ENCODE measurements around the gene ADAMTS2.

Gene ADAMTS2

DNA sequence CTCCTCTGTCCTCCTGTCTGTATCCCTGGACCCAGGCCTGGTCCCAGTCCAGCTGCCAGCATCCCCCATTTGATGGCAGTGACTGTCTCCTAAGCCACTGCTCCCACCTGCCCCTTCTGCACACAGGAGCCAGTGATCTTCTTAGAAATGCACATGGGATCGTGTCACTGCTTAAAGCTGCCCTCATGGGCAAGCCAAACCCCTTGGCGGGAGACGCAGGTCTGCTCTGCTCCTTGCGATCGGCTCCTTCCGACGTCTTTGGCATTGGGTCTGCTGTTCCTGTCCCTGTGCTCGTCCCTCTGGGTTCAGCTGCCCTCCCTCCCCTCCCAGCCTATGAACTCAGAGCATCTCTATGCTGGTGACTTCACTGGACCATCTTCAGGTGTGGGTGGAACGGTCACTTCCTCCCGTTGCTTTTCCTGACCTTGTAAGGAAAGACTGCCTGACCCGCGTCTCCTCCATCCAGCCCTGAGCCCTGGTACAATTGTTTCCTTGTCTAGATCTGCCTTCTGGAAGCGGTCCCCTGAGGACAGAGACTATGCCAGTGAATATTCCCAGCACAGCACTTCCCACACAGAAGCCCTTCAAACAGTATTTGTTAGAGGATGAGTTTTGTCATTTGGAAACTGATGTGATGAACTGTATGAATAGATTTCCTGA, 168.6 kb downstream of the ADAMTS2 start:
- ATAC-seq (no peak), DNase-seq (no peak)

- DNase-seq (no peak), ATAC-seq (no peak)
Measured at GRCh38 chr5:179176166-179176565, 169.1 kb downstream of the ADAMTS2 start.

GRCh38 chr5:179171816-179172745, 173.2 kb downstream of the ADAMTS2 start:
- DNase-seq (no peak), ATAC-seq (no peak)

GRCh38 chr5:179171251-179171815, 173.9 kb downstream of the ADAMTS2 start:
- DNase-seq (no peak), ATAC-seq (no peak)

- DNase-seq, result no peak
- no peak for ATAC-seq
Measured at GRCh38 chr5:179170606-179171005, 174.7 kb downstream of the ADAMTS2 start.

- ATAC-seq (no peak), DNase-seq (no peak)
Measured at GRCh38 chr5:179169836-179170235, 175.4 kb downstream of the ADAMTS2 start.

DNA sequence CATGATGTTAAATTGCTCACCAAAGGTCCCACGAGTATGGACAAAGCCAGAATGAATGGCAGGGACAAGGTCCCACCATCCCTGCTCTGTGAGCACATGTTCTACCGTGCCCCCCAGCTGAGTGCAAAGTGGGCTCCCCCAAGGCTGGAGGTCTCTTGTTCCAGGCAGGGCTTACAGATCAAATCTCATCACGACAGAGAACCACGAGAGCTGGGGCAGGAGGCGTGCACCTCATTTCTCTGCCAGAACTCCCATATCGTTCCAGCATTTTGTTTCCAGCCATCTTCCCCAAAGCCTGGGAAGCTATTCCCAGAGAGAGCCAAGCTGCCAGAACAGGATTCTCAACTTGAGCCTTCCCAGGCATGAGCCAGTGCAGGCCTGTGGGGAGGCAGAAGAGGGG, 176.6 kb downstream of the ADAMTS2 start:
- ATAC-seq (no peak), DNase-seq (no peak)

GRCh38 chr5:179167871-179168451, 177.3 kb downstream of the ADAMTS2 start:
- DNase-seq (no peak), ATAC-seq (no peak)

GRCh38 chr5:179166886-179167841, 178.1 kb downstream of the ADAMTS2 start:
- ATAC-seq (peak; percentile 84), DNase-seq (peak; percentile 80)

DNA sequence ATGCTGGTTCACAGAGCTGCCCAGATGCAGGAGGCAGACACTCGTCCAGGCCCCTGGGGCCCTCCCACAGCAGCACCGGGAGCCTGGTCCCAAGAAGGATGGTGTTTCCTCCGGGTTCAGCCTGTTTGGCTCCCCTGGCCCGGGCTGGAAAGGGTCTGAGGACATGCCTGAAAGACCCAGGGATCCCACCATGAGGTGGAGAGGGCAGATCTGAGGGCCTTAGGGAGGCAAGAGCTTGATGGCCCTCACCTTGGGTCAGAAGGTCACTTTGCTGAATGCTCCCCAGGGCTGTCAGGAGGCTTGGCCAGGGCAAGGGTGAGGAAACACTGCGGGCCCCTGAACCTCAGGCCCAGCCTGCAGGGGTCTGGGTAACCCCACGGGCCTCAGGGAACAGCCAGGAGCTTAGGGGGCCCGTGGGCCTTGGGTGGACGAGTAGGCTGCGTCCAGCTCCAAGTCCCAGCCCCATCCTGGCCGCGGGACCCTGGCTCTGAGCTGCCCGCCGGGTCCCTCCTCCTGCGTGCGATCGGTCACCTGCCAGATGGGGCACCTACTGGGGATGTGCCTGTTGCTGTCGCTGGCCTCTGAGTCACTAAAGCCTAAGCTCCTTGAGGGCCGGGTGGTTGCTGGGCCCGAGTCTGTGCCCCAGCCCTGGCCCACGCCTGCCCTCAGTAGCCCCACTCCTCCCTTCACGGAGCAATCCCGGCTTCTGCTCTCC, 178.9 kb downstream of the ADAMTS2 start:
- no peak for ATAC-seq

GRCh38 chr5:179165421-179166170, 179.7 kb downstream of the ADAMTS2 start:
- DNase-seq, result no peak
- no peak for ATAC-seq

More for the DNA sequence above, 178.9 kb downstream of the ADAMTS2 start:
- DNase-seq, result no peak

DNA sequence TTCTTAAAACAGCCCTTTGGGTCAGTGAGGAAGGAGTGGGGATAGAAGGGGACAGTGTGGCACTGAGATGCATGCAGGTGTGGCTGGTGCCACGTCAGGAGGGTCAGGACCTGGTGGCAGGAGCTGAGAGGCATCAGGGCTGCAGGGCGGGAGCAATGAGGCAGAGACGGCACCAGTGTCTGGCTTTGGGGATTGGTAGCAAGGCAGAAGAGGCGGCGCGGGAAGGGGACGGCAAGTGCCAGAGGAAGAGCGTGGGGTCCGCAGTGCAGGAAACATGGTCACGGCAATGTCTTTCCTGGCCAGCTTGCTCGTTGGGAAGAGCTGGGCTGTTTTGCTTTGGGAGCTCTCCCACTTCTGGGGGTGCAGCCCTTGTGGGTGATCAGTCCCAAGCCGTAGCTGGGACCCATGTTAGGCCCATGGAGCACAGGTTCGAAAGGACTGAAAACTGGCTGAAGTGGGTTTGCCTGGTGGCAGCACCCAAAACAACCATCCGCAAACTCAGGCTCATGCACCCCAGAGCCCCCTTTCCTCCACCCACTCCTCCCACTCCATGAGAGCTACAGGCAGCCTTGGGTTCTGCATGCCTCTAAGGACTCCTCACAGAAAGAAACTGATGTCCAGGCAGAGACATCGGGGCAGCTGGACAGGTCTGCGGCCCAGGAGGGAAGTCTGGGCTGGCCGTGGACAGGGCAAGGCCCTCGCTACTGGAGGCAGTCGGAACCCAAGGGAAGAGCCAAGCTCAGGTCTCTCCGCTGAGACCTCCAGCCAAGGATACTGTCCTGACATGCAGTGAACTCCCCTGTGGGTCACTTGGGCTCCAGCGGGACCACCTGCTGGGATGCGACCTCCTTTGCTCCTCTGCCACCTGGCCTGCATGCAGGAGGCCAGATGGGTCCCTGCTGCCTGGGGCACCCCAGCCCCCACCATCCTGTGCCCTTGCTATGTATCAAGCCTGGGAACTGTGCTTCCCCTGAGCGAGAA, 180.6 kb downstream of the ADAMTS2 start:
- DNase-seq (no peak), ATAC-seq (no peak)

DNA sequence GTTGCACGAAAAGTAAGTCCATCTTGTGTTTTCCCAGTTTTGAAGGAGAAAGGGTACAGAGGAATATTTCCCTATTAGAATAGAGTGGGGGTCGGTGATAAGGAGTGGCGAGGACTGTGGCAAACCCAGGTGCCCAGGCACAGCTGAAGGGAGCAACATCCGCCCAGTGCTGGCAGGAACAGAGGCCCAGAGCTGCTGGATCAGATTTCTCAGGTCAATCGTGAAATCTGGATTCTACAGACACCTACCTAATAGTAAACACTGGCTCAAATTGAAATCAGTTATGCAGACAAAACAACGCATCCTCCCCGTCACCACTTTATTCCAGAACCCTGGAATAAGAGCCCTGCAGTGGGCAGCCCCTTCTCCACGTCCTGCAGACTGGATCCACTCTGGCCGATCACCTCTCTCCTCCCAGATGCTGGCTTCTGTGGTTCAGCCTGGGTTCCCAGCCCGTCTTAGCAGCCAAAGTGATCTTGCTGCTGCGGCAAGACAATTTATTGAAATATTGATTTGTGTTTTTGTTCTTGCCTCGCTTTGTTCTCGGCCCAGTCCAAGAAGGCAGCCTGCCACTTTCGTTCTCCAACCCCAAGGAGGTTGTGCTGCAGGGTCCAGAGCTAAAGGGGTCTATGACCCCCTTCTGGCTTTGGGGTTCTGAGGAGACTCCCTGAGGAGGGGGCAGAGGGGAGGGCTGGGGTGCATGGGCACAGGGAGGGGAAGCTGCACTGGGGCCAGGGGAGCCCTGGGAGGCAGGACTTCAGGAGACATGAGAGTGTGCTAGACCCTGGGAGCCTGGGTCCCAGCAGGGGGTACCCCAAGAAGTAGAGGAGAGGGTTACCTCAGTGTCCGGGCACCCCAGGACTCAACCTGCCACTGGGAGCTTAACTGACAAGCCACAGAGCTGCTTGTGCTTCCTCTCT, 181.8 kb downstream of the ADAMTS2 start:
- ATAC-seq, result no peak
- DNase-seq, result no peak

DNA sequence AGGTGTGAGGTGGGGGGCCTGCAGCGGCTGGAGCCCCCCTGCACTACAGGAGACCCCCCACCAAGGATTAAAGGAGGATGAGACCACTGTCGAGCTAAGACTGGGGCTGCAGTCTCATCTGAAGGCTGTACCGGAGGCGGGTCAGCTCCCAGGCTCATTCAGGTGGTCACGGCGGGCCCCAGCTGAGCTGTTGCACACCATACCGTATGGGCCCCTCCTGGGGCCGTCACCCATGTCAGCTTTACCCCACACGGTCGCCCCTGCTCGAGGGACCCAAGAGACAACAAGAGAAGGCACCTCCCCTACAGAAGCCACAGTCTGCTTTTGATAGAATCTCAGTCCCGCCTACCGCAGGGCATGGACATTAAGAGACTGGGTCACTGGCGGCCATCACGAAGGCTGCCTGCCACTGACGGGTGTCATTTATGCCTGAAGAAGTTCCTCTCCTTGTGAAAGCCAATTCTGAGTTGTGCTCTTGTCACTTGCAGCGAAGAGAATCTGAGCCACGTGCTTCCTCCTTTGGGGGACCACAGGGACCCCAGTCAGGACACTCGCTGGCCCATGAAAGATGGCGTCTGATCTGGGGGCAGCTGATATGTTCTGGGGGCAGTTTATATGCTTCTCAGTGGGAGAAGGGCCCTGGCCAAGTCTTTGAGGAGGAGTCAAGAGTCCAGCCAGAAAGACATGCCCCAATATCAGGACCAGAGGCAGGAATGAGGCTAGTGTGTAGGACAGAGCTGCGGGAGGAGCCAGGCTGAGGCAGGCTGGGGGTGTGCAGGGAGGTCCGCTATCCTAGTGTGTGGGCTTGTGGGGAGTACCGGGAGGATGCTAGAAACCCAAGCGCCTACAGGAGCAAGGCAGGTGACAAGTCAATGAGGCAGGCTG, 182.7 kb downstream of the ADAMTS2 start:
- no peak for DNase-seq
- ATAC-seq, result no peak

DNA sequence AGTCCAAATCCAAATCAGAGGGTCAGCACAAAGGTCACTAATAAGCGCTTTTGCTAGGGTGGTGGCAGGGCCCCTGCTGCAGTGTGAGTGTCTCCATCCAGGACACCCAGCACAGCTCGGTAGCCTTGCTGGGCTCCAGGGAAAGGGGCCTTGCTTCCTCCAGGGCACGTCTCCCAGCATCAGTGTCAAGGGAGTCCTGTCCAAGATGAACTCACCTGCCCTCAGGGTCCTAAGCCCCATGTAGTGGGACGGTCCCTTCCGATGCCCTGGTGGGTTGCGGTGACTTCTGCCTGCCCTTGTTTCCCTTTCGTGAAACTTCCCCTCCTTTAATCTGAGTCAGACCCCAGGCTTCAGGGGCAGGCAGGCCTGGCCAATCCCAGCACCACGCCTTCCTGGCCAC, 183.4 kb downstream of the ADAMTS2 start:
- DNase-seq (no peak), ATAC-seq (no peak)

DNA sequence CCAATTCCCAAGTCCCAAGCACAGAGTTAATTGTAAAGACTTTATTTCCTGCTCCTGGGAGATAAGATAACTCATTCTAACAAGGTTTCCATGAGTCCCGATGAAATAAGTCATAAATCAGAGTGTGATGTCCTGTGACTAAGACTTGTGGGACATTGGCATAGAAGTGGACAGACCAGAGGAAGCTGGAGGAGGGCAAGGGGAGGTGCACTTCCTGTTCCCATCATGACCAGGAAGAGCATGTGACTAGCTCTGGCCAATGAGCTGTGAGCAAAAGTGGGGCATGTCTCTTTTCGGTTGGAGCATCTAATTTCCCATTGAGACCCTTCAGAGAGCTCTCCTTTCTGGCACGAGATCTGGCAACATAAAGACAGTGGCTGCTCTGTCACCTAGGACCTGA, 184.7 kb downstream of the ADAMTS2 start:
- DNase-seq, result no peak
- no peak for ATAC-seq

DNA sequence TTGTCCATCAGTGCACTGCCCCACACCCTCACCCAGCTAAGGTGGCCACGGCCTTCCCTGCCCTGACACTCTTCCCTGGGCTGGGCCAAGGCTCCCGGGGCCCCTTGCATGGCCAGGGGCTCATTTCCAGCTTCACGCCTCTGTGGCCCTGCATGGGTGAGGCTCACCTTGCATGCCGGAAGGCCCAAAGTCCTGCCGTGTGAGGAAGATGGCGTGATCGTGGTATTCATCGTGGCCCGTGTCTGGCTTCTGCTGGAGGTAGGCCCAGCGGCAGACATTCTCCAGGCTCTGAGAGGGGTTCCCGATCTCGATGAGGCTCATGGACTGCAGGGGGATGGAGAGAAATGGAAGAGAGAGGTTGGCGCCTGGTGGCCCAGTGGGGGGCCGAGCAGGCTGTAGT, 186.7 kb downstream of the ADAMTS2 start:
- DNase-seq (no peak), ATAC-seq (no peak)

All from stimulated activated naive CD8-positive, alpha-beta T cell treated with anti-CD3 and anti-CD28 coated beads, Interleukin-15, Interleukin-2, amounts not matched to agents 100 U/mL and 50 U/mL, for 24 hours (primary cell).